Sigmoid colon (tissue), 7 donors: ENCODE data around the gene RAD51AP2. TPM values are rescaled to one million over a fixed set of nuclear protein-coding genes. Genes with fewer than 3 reads are reported as not detected.
"Not testable (repeated sequence)": the region's sequence is repeated elsewhere in the genome, so short reads cannot be mapped to it uniquely, and the experiment has no call there.

Source experiments
- DNase-seq: peaks from one replicate; pipeline ENCODE4 v3.0.0-alpha.2; 2019
- H3K27ac ChIP-seq, 4 donors: fragments of 200-600 bp; sonication (generic); one replicate each; pipeline ENCODE4 v1.5.1; 2016 to 2019; ENCODE audit warnings: mild to moderate bottlenecking in 1 of 4
- H3K27me3 ChIP-seq, 3 donors: fragments of 200-600 bp; sonication (generic); one replicate each; pipeline ENCODE4 v1.5.1; 2019; ENCODE audit warnings: mild to moderate bottlenecking in 1 of 3
- H3K36me3 ChIP-seq, 4 donors: fragments of 200-600 bp; sonication (generic); one replicate each; pipeline ENCODE4 v1.5.1; 2016 to 2019
- H3K4me1 ChIP-seq, 4 donors: fragments of 200-600 bp; sonication (generic); one replicate each; pipeline ENCODE4 v1.5.1; 2017 to 2019
- H3K4me3 ChIP-seq, 4 donors: fragments of 200-600 bp; sonication (generic); one replicate each; pipeline ENCODE4 v1.5.1; 2017 to 2019; ENCODE audit warnings: mild to moderate bottlenecking in 2 of 4, moderate library complexity in 1 of 4
- H3K9me3 ChIP-seq, 4 donors: fragments of 200-600 bp in 3 of 4; sonication (generic) in 3 of 4; one replicate each; pipeline versions ENCODE4 v1.5.1 to v1.6.1; 2013 to 2019
- CTCF ChIP-seq, 4 experiments: fragments of 450-650 bp in 3 of 4; fragments of 200-600 bp in 1 of 4; IDR thresholded peaks; one replicate each; pipeline ENCODE4 v1.5.1; 2016 to 2019; ENCODE audit warnings: antibody characterized with exemption in 4 of 4, mild to moderate bottlenecking in 3 of 4, moderate library complexity in 2 of 4
- EP300 ChIP-seq, 4 donors: sonication (generic); formaldehyde crosslinking; IDR thresholded peaks; one replicate each; pipeline ENCODE4 v1.6.1; 2017; ENCODE audit warnings: antibody characterized with exemption in 4 of 4
- POLR2A ChIP-seq, 2 donors: fragments of 450-650 bp; IDR thresholded peaks; one replicate each; pipeline ENCODE4 v1.6.1; 2016; ENCODE audit warnings: antibody characterized with exemption in 2 of 2, mild to moderate bottlenecking in 2 of 2, moderate library complexity in 2 of 2
- POLR2AphosphoS5 ChIP-seq, 4 donors: sonication (generic); formaldehyde crosslinking; IDR thresholded peaks; one replicate each; pipeline ENCODE4 v1.6.1; 2017; ENCODE audit warnings: antibody characterized with exemption in 4 of 4
- WGBS, 2 donors: extraction: QIAGEN DNeasy Blood & Tissue Kit; methylation state at CpG; one replicate each; pipeline ENCODE4 v1.1.7; 2013; 5-methylcytosine and 5-hydroxymethylcytosine counted together
- intact Hi-C: fragments of 100-400 bp; cut with DNase I; formaldehyde crosslinking; loops from one replicate; pipeline ENCODE4 v1.15.1; 2023
- polyA plus RNA-seq, 3 donors: library from polyadenylated mRNA; stranded (reverse); fragments of 200-250 nt; gene quantifications; one replicate each; pipeline ENCODE4 v1.2.3, GENCODE V29; 2013
- total RNA-seq, 4 donors: library from RNA; depleted of rRNA; stranded (reverse); fragments of >200 nt; gene quantifications; one replicate each; pipeline ENCODE4 v1.1.0, GENCODE V29; 2016
- donor health status: healthy with polysubstance abuse.
- donor health status: Bipolar disorder and iron deficiency.
- donor health status: healthy.

RAD51AP2 gene
- under 1 TPM in 1 of 4 donors, not detected in 3; 0.16 TPM for total RNA-seq
- polyA plus RNA-seq: under 1 TPM in 1 of 3 donors, not detected in 2; 0.01 TPM

GRCh38 chr2:17518212-17519154 lies at the start of gene RAD51AP2:
Gene RAD51AP2, minus strand, starts transcription at chr2:17518440. Its CDS starts 25 bp downstream, at chr2:17518415.
- TF ChIP-seq EP300 (IDR thresholded peaks at IDR 0.05) (no peak), POLR2AphosphoS5 (IDR thresholded peaks at IDR 0.05) (peak; percentile 8 to 39 (median 18)), CTCF (IDR thresholded peaks at IDR 0.05) (no peak), POLR2A (IDR thresholded peaks at IDR 0.05) (no peak)
- H3K27me3 ChIP-seq: no peaks in the 10 kb centered on the region
- H3K4me3 ChIP-seq: peak within 1 kb of the TSS; percentile 33 to 53 (median 48)
- 3 to 4% methylated on average over 38 of the region's 38 CpGs for WGBS, 2 donors
- peak within 1 kb of the TSS; percentile 79 to 85 (median 81) for H3K27ac ChIP-seq
- intact Hi-C loops: loop anchor here (2.0 to 5.0 kb wide), 2 partner anchors 20 to 129 kb away; no protein-coding TSS in a partner anchor
- H3K4me1 ChIP-seq: peaks cover 0 to 19% (median 6%) of the 10 kb centered on the region in 4 donors
- peak; percentile 95 for DNase-seq
- no peaks in the 10 kb centered on the region for H3K9me3 ChIP-seq
- H3K36me3 ChIP-seq: no peaks in the 10 kb centered on the region

- H3K9me3 ChIP-seq, H3K27me3 ChIP-seq, DNase-seq, intact Hi-C loops, H3K27ac ChIP-seq, H3K36me3 ChIP-seq, H3K4me3 ChIP-seq, H3K4me1 ChIP-seq: not testable (repeated sequence)
- WGBS, 2 donors: 90 to 94% methylated on average over 3 of the region's 3 CpGs
These were observed 47.5 kb upstream of the RAD51AP2 start for GRCh38 chr2:17565726-17566125.

DNA sequence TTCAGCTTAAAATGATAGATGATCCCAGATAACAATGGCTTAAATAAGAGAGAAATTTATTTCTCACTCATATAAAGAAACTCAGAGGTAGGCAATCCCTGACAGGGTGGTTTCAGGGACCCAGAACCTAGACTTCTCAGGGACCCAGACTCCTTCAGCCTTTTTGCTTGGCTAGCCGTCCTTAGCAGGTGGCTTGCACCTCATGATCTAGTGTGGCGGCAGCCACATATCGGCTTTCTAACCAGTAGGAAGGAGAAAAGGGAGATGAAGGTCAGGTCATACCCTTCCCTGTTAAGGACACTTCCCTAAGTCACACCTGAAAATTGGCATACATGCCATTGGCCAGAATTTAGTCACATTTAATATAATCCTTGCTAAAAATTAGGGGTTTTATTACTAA lies 40.6 kb upstream of the RAD51AP2 start:
- Histone ChIP-seq H3K4me3 (no peak overlapping the region), H3K9me3 (no peaks in the 10 kb centered on the region), H3K4me1 (no peaks in the 10 kb centered on the region), H3K27me3 (no peaks in the 10 kb centered on the region), H3K27ac (no peak overlapping the region), H3K36me3 (no peaks in the 10 kb centered on the region)
- DNase-seq: no peak
- intact Hi-C loops: no loop called here
- TF ChIP-seq EP300 (IDR thresholded peaks at IDR 0.05) (no peak), CTCF (IDR thresholded peaks at IDR 0.05) (no peak), POLR2AphosphoS5 (IDR thresholded peaks at IDR 0.05) (no peak), POLR2A (IDR thresholded peaks at IDR 0.05) (no peak)
- 93 to 96% methylated on average over 3 of the region's 3 CpGs for WGBS, 2 donors

GRCh38 chr2:17558053-17558452 lies 39.8 kb upstream of the RAD51AP2 start:
- Histone ChIP-seq H3K27ac (no peak overlapping the region), H3K4me3 (no peak overlapping the region), H3K4me1 (no peaks in the 10 kb centered on the region), H3K36me3 (no peaks in the 10 kb centered on the region), H3K27me3 (no peaks in the 10 kb centered on the region), H3K9me3 (no peaks in the 10 kb centered on the region)
- intact Hi-C loops: no loop called here
- TF ChIP-seq POLR2AphosphoS5 (IDR thresholded peaks at IDR 0.05) (no peak), CTCF (IDR thresholded peaks at IDR 0.05) (no peak), POLR2A (IDR thresholded peaks at IDR 0.05) (no peak)
- DNase-seq: no peak

GRCh38 chr2:17557596-17557995 lies 39.4 kb upstream of the RAD51AP2 start:
- no peak for DNase-seq
- Histone ChIP-seq H3K9me3 (no peaks in the 10 kb centered on the region), H3K4me1 (no peaks in the 10 kb centered on the region), H3K36me3 (no peaks in the 10 kb centered on the region), H3K4me3 (no peak overlapping the region), H3K27me3 (no peaks in the 10 kb centered on the region), H3K27ac (no peak overlapping the region)
- intact Hi-C loops: no loop called here
- no peak for TF ChIP-seq CTCF (IDR thresholded peaks at IDR 0.05)
- whole genome bisulfite sequencing, 2 donors: 10 to 50% methylated on average over 5 of the region's 5 CpGs
